ENCODE measurements around the gene UHRF2. TPM values are rescaled to one million over a fixed set of nuclear protein-coding genes. Genes with fewer than 3 reads are reported as not detected.

UHRF2 gene
- polyA plus RNA-seq, 1 of the 3 experiments (the other 2 are of a cell fraction) = 24.1 TPM

DNA sequence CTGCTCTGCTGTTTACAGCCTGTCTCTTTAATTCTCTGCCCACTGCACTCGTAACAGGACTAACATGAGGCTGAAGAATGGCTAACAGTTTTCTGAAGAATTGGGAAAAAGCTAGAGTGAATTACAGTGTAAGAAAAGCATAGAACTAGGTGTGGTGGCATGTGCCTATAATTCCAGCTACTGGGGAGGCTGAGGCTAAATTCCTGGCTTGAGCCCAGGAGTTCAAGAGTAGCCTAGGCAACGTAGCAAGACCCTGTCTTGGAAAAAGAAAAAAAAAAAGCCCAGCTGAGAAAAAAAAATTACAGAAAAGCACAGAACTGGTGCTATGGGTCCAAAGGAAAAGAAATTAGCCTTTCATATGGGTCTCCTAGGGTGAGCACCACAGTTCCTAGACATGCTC is 13.9 kb upstream of the UHRF2 start:
- DNase-seq = no peak
- Histone ChIP-seq H3K27me3 (ENCODE audit: insufficient read depth) (no peaks in the 10 kb centered on the region), H3K4me2 (no peak overlapping the region), H3K27ac (ENCODE audit: low read depth in 2 of 2, low read length in 1 of 2) (no peak overlapping the region), H3K36me3 (replicated peaks in 1 of 2; ENCODE audit: control insufficient read depth in 1 of 2, insufficient read depth in 2 of 2, low read length in 1 of 2) (no peaks in the 10 kb centered on the region), H3K9ac (no peak overlapping the region), H3K4me3 (ENCODE audit: low read depth in 2 of 2, low read length in 1 of 2) (no peak overlapping the region), H3K9me3 (no peaks in the 10 kb centered on the region), H4K20me1 (ENCODE audit: insufficient read depth) (no peaks in the 10 kb centered on the region), H2AFZ (ENCODE audit: low read depth) (no peak overlapping the region), H3K9me2 (no peaks in the 10 kb centered on the region), H3F3A (replicated peaks; ENCODE audit: insufficient read depth) (no peaks in the 10 kb centered on the region), H3K79me2 (ENCODE audit: insufficient read depth) (no peaks in the 10 kb centered on the region), H3K4me1 (ENCODE audit: control insufficient read depth in 1 of 2, insufficient read depth in 2 of 2, low read depth in 1 of 2, low read length in 1 of 2) (no peaks in the 10 kb centered on the region)
- CTCF ChIA-PET = interaction anchor here (1.5 to 2.0 kb wide), 2 partner anchors 10 to 15 kb away, joined by 4 to 5 read pairs; partner anchors contain the start of gene UHRF2
- POLR2A ChIA-PET = no interaction called here
- TF ChIP-seq RXRA (IDR thresholded peaks at IDR 0.05; ENCODE audit: borderline replicate concordance, low read depth) = no peak
- TF ChIP-seq ELF1 (IDR thresholded peaks at IDR 0.05) = no peak
- 48% methylated on average over 2 of the region's 2 CpGs for WGBS (ENCODE audit: low lambda C conversion rate)

DNA sequence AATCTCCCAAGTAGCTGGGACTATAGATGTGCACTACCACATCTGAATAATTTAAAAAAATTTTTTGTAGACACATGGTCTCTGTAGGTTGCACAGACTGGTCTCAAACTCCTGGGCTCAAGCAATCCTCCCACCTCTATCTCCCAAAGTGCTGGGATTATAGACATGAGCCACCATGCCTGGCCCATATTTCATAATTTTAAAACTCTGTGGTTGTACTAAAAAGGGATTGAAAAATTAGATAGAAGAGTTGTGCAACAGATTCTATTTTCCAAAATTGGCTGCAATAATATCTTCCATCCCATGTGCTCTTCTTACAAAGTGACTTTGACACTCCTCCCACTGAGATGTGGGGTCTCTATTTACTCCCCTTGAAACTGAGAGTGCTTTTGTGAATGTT is 7.6 kb upstream of the UHRF2 start:
- Histone ChIP-seq H3K79me2 (ENCODE audit: insufficient read depth) (no peaks in the 10 kb centered on the region), H3K27ac (ENCODE audit: low read depth in 2 of 2, low read length in 1 of 2) (no peak overlapping the region), H3K9me3 (no peaks in the 10 kb centered on the region), H2AFZ (ENCODE audit: low read depth) (no peak overlapping the region), H3K36me3 (replicated peaks in 1 of 2; ENCODE audit: control insufficient read depth in 1 of 2, insufficient read depth in 2 of 2, low read length in 1 of 2) (no peaks in the 10 kb centered on the region), H3K4me3 (ENCODE audit: low read depth in 2 of 2, low read length in 1 of 2) (no peak overlapping the region), H4K20me1 (ENCODE audit: insufficient read depth) (no peaks in the 10 kb centered on the region), H3K9ac (no peak overlapping the region), H3K9me2 (no peaks in the 10 kb centered on the region), H3K27me3 (ENCODE audit: insufficient read depth) (no peaks in the 10 kb centered on the region), H3F3A (replicated peaks; ENCODE audit: insufficient read depth) (peaks cover 2% of the 10 kb centered on the region), H3K4me1 (ENCODE audit: control insufficient read depth in 1 of 2, insufficient read depth in 2 of 2, low read depth in 1 of 2, low read length in 1 of 2) (no peaks in the 10 kb centered on the region), H3K4me2 (no peak overlapping the region)
- ChIA-PET CTCF (no interaction called here), POLR2A (no interaction called here)
- TF ChIP-seq, protein P1, sequence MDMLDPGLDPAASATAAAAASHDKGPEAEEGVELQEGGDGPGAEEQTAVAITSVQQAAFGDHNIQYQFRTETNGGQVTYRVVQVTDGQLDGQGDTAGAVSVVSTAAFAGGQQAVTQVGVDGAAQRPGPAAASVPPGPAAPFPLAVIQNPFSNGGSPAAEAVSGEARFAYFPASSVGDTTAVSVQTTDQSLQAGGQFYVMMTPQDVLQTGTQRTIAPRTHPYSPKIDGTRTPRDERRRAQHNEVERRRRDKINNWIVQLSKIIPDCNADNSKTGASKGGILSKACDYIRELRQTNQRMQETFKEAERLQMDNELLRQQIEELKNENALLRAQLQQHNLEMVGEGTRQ (IDR thresholded peaks at IDR 0.05; ENCODE audit: borderline replicate concordance, low read depth, low read length) = no peak
- TF ChIP-seq, protein P2, sequence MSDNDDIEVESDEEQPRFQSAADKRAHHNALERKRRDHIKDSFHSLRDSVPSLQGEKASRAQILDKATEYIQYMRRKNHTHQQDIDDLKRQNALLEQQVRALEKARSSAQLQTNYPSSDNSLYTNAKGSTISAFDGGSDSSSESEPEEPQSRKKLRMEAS (IDR thresholded peaks at IDR 0.05; ENCODE audit: low read depth) = no peak
- TF ChIP-seq, protein P3, sequence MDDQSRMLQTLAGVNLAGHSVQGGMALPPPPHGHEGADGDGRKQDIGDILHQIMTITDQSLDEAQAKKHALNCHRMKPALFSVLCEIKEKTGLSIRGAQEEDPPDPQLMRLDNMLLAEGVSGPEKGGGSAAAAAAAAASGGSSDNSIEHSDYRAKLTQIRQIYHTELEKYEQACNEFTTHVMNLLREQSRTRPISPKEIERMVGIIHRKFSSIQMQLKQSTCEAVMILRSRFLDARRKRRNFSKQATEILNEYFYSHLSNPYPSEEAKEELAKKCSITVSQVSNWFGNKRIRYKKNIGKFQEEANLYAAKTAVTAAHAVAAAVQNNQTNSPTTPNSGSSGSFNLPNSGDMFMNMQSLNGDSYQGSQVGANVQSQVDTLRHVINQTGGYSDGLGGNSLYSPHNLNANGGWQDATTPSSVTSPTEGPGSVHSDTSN (IDR thresholded peaks at IDR 0.05) = no peak
- no peak for TF ChIP-seq SIN3A (IDR thresholded peaks at IDR 0.05; ENCODE audit: borderline replicate concordance, low read depth, low read length)
- TF ChIP-seq FOXM1 (IDR thresholded peaks at IDR 0.05; ENCODE audit: low read depth) = no peak
- TF ChIP-seq EZH2phosphoT487 (IDR thresholded peaks at IDR 0.05; ENCODE audit: borderline replicate concordance, low read depth) = no peak
- no peak for TF ChIP-seq TAF1 (IDR thresholded peaks at IDR 0.05; ENCODE audit: borderline replicate concordance, low read depth, low read length)
- TF ChIP-seq, protein P4, sequence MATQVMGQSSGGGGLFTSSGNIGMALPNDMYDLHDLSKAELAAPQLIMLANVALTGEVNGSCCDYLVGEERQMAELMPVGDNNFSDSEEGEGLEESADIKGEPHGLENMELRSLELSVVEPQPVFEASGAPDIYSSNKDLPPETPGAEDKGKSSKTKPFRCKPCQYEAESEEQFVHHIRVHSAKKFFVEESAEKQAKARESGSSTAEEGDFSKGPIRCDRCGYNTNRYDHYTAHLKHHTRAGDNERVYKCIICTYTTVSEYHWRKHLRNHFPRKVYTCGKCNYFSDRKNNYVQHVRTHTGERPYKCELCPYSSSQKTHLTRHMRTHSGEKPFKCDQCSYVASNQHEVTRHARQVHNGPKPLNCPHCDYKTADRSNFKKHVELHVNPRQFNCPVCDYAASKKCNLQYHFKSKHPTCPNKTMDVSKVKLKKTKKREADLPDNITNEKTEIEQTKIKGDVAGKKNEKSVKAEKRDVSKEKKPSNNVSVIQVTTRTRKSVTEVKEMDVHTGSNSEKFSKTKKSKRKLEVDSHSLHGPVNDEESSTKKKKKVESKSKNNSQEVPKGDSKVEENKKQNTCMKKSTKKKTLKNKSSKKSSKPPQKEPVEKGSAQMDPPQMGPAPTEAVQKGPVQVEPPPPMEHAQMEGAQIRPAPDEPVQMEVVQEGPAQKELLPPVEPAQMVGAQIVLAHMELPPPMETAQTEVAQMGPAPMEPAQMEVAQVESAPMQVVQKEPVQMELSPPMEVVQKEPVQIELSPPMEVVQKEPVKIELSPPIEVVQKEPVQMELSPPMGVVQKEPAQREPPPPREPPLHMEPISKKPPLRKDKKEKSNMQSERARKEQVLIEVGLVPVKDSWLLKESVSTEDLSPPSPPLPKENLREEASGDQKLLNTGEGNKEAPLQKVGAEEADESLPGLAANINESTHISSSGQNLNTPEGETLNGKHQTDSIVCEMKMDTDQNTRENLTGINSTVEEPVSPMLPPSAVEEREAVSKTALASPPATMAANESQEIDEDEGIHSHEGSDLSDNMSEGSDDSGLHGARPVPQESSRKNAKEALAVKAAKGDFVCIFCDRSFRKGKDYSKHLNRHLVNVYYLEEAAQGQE (IDR thresholded peaks at IDR 0.05; ENCODE audit: low read depth, low read length) = no peak
- TF ChIP-seq RAD21 (IDR thresholded peaks at IDR 0.05; ENCODE audit: low read length) = no peak
- no peak for TF ChIP-seq SMC3 (IDR thresholded peaks at IDR 0.05; ENCODE audit: low read depth, low read length)
- TF ChIP-seq TCF12 (IDR thresholded peaks at IDR 0.05) = no peak
- DNase-seq = no peak

Data from SK-N-SH (cell line).